Prostate gland (tissue), 2 donors: ENCODE data around the gene DMRT3. TPM values are rescaled to one million over a fixed set of nuclear protein-coding genes. Genes with fewer than 3 reads are reported as not detected.

ENCODE experiments used
- DNase-seq: peaks from one replicate; pipeline ENCODE4 v3.0.0-alpha.2; 2019; ENCODE audit warnings: low spot score
- H3K27ac ChIP-seq, 2 donors: fragments of 200-600 bp; sonication (generic); 2 replicates each; pipeline ENCODE4 v1.5.1; 2017 to 2019
- H3K27me3 ChIP-seq: fragments of 200-600 bp; sonication (generic); replicated peaks from 2 replicates; pipeline ENCODE4 v1.5.1; 2019; ENCODE audit not compliant: insufficient read depth
- H3K36me3 ChIP-seq, 2 donors: fragments of 200-600 bp; sonication (generic); 1 replicate in 1 of 2; 2 replicates in 1 of 2; pipeline versions ENCODE4 v1.5.1 to v1.8.1; 2017 to 2019
- H3K4me1 ChIP-seq: fragments of 200-600 bp; sonication (generic); replicated peaks from 2 replicates; pipeline ENCODE4 v1.5.1; 2019
- H3K4me3 ChIP-seq, 2 donors: fragments of 200-600 bp; sonication (generic); 2 replicates each; pipeline ENCODE4 v1.5.1; 2017 to 2019
- H3K9me3 ChIP-seq: fragments of 200-600 bp; sonication (generic); 2 replicates; pipeline ENCODE4 v1.5.1; 2017
- CTCF ChIP-seq, 4 experiments: fragments of 200-600 bp in 2 of 4; fragments of 450-650 bp in 2 of 4; sonication (generic) in 2 of 4; IDR thresholded peaks; 1 replicate in 3 of 4; 2 replicates in 1 of 4; pipeline ENCODE4 v1.5.1; 2016 to 2019; ENCODE audit warnings: antibody characterized with exemption in 4 of 4, mild to moderate bottlenecking in 2 of 4, moderate library complexity in 2 of 4
- POLR2A ChIP-seq: fragments of 450-650 bp; IDR thresholded peaks from one replicate; pipeline ENCODE4 v1.6.1; 2016; ENCODE audit warnings: antibody characterized with exemption, mild to moderate bottlenecking
- POLR2AphosphoS5 ChIP-seq: sonication (generic); formaldehyde crosslinking; IDR thresholded peaks from one replicate; pipeline ENCODE4 v1.6.1; 2017; ENCODE audit warnings: antibody characterized with exemption
- WGBS: methylation state at CpG from one replicate; pipeline ENCODE4 v1.1.5; 2018; 5-methylcytosine and 5-hydroxymethylcytosine counted together
- intact Hi-C: fragments of 100-400 bp; cut with DNase I; formaldehyde crosslinking; loops from one replicate; pipeline ENCODE4 v1.14.2; 2022
- small RNA-seq, 2 donors: library from RNA; depleted of rRNA; stranded (forward); fragments of <200 nt; gene quantifications; one replicate each; pipeline ENCODE3, GENCODE V24; 2016
- total RNA-seq, 2 donors: library from RNA; depleted of rRNA; stranded (reverse); fragments of >200 nt; gene quantifications; one replicate each; pipeline ENCODE4 v1.1.0, GENCODE V29; 2016

The DMRT3 gene
- total RNA-seq, 2 donors from 2014 or later, result 1.8 TPM; not detected in 1

- peaks cover 6% of the 10 kb centered on the region for H3K27me3 ChIP-seq
- 49% methylated on average over 8 of the region's 8 CpGs for WGBS
- H3K36me3 ChIP-seq, result no peaks in the 10 kb centered on the region
- TF ChIP-seq CTCF (IDR thresholded peaks at IDR 0.05) (no peak), POLR2AphosphoS5 (no peak), POLR2A (no peak)
- H3K4me3 ChIP-seq, result no peak overlapping the region
- intact Hi-C loops, result no loop called here
- H3K4me1 ChIP-seq, result no peaks in the 10 kb centered on the region
- H3K9me3 ChIP-seq, result no peaks in the 10 kb centered on the region
- H3K27ac ChIP-seq, result no peak overlapping the region
- no peak for DNase-seq
Observed at GRCh38 chr9:1028501-1029190, 52.2 kb downstream of the DMRT3 start.

- 43% methylated on average over 14 of the region's 14 CpGs for WGBS
- TF ChIP-seq POLR2AphosphoS5 (no peak), POLR2A (no peak), CTCF (IDR thresholded peaks at IDR 0.05) (no peak)
- H3K4me3 ChIP-seq, result no peak overlapping the region
- intact Hi-C loops, result no loop called here
- no peak overlapping the region for H3K27ac ChIP-seq
- H3K36me3 ChIP-seq, result no peaks in the 10 kb centered on the region
- no peak for DNase-seq
- no peaks in the 10 kb centered on the region for H3K9me3 ChIP-seq
- no peaks in the 10 kb centered on the region for H3K4me1 ChIP-seq
- no peaks in the 10 kb centered on the region for H3K27me3 ChIP-seq
Observed at GRCh38 chr9:1031951-1032601, 55.6 kb downstream of the DMRT3 start.

GRCh38 chr9:1034271-1034670 is 57.8 kb downstream of the DMRT3 start:
- Histone ChIP-seq H3K9me3 (no peaks in the 10 kb centered on the region), H3K27ac (no peak overlapping the region), H3K4me1 (no peaks in the 10 kb centered on the region), H3K36me3 (no peaks in the 10 kb centered on the region), H3K27me3 (no peaks in the 10 kb centered on the region), H3K4me3 (no peak overlapping the region)
- intact Hi-C loops, result no loop called here
- WGBS, result 27% methylated on average over 3 of the region's 3 CpGs
- TF ChIP-seq CTCF (IDR thresholded peaks at IDR 0.05) (no peak), POLR2A (no peak), POLR2AphosphoS5 (no peak)
- no peak for DNase-seq

- Histone ChIP-seq H3K36me3 (no peaks in the 10 kb centered on the region), H3K4me3 (no peak overlapping the region), H3K4me1 (no peaks in the 10 kb centered on the region), H3K27ac (no peak overlapping the region), H3K27me3 (peaks cover 10% of the 10 kb centered on the region), H3K9me3 (no peaks in the 10 kb centered on the region)
- TF ChIP-seq POLR2AphosphoS5 (no peak), CTCF (IDR thresholded peaks at IDR 0.05) (no peak), POLR2A (no peak)
- intact Hi-C loops, result no loop called here
- no peak for DNase-seq
- 58% methylated on average over 4 of the region's 4 CpGs for WGBS
Observed at GRCh38 chr9:1039589-1039988, 63.1 kb downstream of the DMRT3 start.

Small RNA genes within 50 kb of the gene (small RNA-seq; reads per million reads assigned to genes)
- 0 reads per million in 2 donors for gene RNU6-1073P

Other genes starting within 250 kb of the DMRT3 start
- 10 to 100 TPM in 1 of 2 donors, not detected in 1; 85.9 TPM for gene DMRT1, start 135.0 kb upstream of the DMRT3 start, total RNA-seq
- gene DMRT2, start 73.7 kb downstream of the DMRT3 start, total RNA-seq, result under 1 TPM; 0.64 to 0.74 TPM